ENCODE measurements around the gene A4GALT. TPM values are rescaled to one million over a fixed set of nuclear protein-coding genes. Genes with fewer than 3 reads are reported as not detected.

A4GALT gene
- total and polyA plus RNA-seq, 2 donors (not counting 3 experiments of a cell fraction or from before 2014, with no cell fraction given): 5.4 to 20.7 TPM

GRCh38 chr22:42747701-42748513, 27.2 kb upstream of the A4GALT start:
- peak; percentile 48 for DNase-seq (ENCODE audit: low read depth, low spot score)
- intact Hi-C loops (cut with micrococcal nuclease): no loop called here
- CTCF ChIA-PET: no interaction called here

More at GRCh38 chr22:42747701-42748513, 27.2 kb upstream of the A4GALT start:
- Histone ChIP-seq H3K79me2 (ENCODE audit: control insufficient read depth, insufficient read depth, low read length) (no peaks in the 10 kb centered on the region), H2AFZ (ENCODE audit: low read depth, low read length) (peak overlapping the region; percentile 53), H3K9me3 (replicated peaks; ENCODE audit: control insufficient read depth, insufficient read depth, low read length) (no peaks in the 10 kb centered on the region), H3K9ac (replicated peaks; ENCODE audit: extremely low read depth, insufficient read depth, low read length) (peak overlapping the region; percentile 1), H3K36me3 (ENCODE audit: control insufficient read depth in 2 of 2, extremely low read depth in 1 of 2, insufficient read depth in 2 of 2, low read length in 2 of 2) (no peaks in the 10 kb centered on the region), H3K27ac (ENCODE audit: insufficient read depth, low read depth, low read length) (peak overlapping the region; percentile 66), H3K9me1 (replicated peaks; ENCODE audit: control insufficient read depth, extremely low read depth, insufficient read depth, low read length) (no peaks in the 10 kb centered on the region), H4K20me1 (replicated peaks; ENCODE audit: control insufficient read depth, extremely low read depth, insufficient read depth, low read length) (no peaks in the 10 kb centered on the region), H3K4me3 (replicated peaks in 1 of 3; ENCODE audit: insufficient read depth in 1 of 3, low read depth in 1 of 3, low read length in 3 of 3) (no peak overlapping the region), H3K27me3 (ENCODE audit: control insufficient read depth in 2 of 2, insufficient read depth in 2 of 2, low read length in 2 of 2) (no peaks in the 10 kb centered on the region), H3K4me2 (ENCODE audit: insufficient read depth, low read length) (no peak overlapping the region), H3K4me1 (ENCODE audit: control insufficient read depth, extremely low read depth, insufficient read depth, low read length) (peaks cover 12% of the 10 kb centered on the region)
- no TSS peak for BruUV-seq (replicated peaks)
- peak; percentile 88 for FAIRE-seq
- POLR2A ChIA-PET: no interaction called here
- TF ChIP-seq FOS (IDR thresholded peaks at IDR 0.05; ENCODE audit: borderline replicate concordance, insufficient read depth, low read length): peak; percentile 23
- TF ChIP-seq, protein P1, sequence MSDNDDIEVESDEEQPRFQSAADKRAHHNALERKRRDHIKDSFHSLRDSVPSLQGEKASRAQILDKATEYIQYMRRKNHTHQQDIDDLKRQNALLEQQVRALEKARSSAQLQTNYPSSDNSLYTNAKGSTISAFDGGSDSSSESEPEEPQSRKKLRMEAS (IDR thresholded peaks at IDR 0.05; ENCODE audit: insufficient read depth, insufficient read length): no peak
- TF ChIP-seq, protein P2, sequence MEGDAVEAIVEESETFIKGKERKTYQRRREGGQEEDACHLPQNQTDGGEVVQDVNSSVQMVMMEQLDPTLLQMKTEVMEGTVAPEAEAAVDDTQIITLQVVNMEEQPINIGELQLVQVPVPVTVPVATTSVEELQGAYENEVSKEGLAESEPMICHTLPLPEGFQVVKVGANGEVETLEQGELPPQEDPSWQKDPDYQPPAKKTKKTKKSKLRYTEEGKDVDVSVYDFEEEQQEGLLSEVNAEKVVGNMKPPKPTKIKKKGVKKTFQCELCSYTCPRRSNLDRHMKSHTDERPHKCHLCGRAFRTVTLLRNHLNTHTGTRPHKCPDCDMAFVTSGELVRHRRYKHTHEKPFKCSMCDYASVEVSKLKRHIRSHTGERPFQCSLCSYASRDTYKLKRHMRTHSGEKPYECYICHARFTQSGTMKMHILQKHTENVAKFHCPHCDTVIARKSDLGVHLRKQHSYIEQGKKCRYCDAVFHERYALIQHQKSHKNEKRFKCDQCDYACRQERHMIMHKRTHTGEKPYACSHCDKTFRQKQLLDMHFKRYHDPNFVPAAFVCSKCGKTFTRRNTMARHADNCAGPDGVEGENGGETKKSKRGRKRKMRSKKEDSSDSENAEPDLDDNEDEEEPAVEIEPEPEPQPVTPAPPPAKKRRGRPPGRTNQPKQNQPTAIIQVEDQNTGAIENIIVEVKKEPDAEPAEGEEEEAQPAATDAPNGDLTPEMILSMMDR (IDR thresholded peaks at IDR 0.05; ENCODE audit: extremely low read depth in 1 of 2, insufficient read depth in 1 of 2, low read depth in 1 of 2, low read length in 2 of 2): no peak
- dilution Hi-C loops (cut with MboI; ENCODE audit: extremely low pct_ligation_motif_present, low sequenced_read_pairs): no loop called here
